HepG2 (cell line): ENCODE measurements around the gene UBXN2A. TPM values are rescaled to one million over a fixed set of nuclear protein-coding genes. Genes with fewer than 3 reads are reported as not detected.

Experiments
- ATAC-seq: fragments of 200-7000 bp; cut with Tn5 transposase; 3 replicates; pipeline ENCODE4 v1.9.1; 2020; ENCODE audit warnings: mild to moderate bottlenecking, moderate library complexity
- BruUV-seq: library from RNA; stranded (reverse); fragments of 400-500 nt; replicated peaks from 2 replicates; lab custom pipeline; 2021; lab: Mats Ljungman, UMichigan
- CTCF ChIA-PET: fragments of 300-600 bp; formaldehyde crosslinking; extraction: SDS; loops from one replicate; lab custom pipeline; 2021; ENCODE audit warnings: low total read pairs, inconsistent platforms, low intra/inter-chr PET ratio; lab: Yijun Ruan, JAX
- POLR2A ChIA-PET: fragments of 350-600 bp; sonication (Branson Sonifier 250); formaldehyde crosslinking; loops from one replicate; lab custom pipeline; 2020; ENCODE audit warnings: antibody characterized with exemption, inconsistent platforms; lab: Yijun Ruan, JAX
- DNase-seq: peaks from one replicate; pipeline ENCODE4 v3.0.0-alpha.2; 2015; ENCODE audit warnings: low spot score
- FAIRE-seq: peaks from 3 replicates; lab custom pipeline; 2011; peaks lifted over from hg19 to GRCh38; lab: Jason Lieb, UNC
- H2AFZ ChIP-seq: one replicate; pipeline ENCODE4 v1.6.1; 2011; ENCODE audit warnings: low read length, inconsistent platforms
- H3K27ac ChIP-seq: fragments of 300-600 bp; 3 replicates; pipeline ENCODE4 v1.8.0; 2011; ENCODE audit warnings: mixed run types, mild to moderate bottlenecking, mixed read lengths, low read length, inconsistent platforms; ENCODE audit not compliant: insufficient read depth; ENCODE audit errors: extremely low read length
- H3K27me3 ChIP-seq, 2 experiments: fragments of 200-600 bp in 1 of 2; 2 replicates in 1 of 2; 3 replicates in 1 of 2; pipeline versions ENCODE4 v1.6.0 to v1.8.0; 2011; ENCODE audit warnings: low read length in 2 of 2, mild to moderate bottlenecking in 2 of 2, moderate library complexity in 2 of 2, inconsistent platforms in 1 of 2; ENCODE audit not compliant: insufficient read depth in 2 of 2, control insufficient read depth in 1 of 2
- H3K36me3 ChIP-seq, 2 experiments: fragments of 200-600 bp in 1 of 2; replicated peaks in 1 of 2; 2 replicates in 1 of 2; 3 replicates in 1 of 2; pipeline versions ENCODE4 v1.5.1 to v1.8.0; 2011; ENCODE audit warnings: low read length in 2 of 2, inconsistent platforms in 1 of 2; ENCODE audit not compliant: insufficient read depth in 2 of 2, control insufficient read depth in 1 of 2
- H3K4me1 ChIP-seq: 2 replicates; pipeline ENCODE4 v1.5.1; 2012; ENCODE audit warnings: low read length, inconsistent platforms; ENCODE audit not compliant: insufficient read depth
- H3K4me2 ChIP-seq: 2 replicates; pipeline ENCODE4 v1.6.0; 2011; ENCODE audit warnings: low read depth, low read length, inconsistent platforms
- H3K4me3 ChIP-seq, 3 experiments: fragments of 200-600 bp in 1 of 3; sonication (generic), shearing (Covaris generic) in 1 of 3; replicated peaks in 1 of 3; 2 replicates each; pipeline ENCODE4 v1.5.1; 2011 to 2016; ENCODE audit warnings: low read length in 3 of 3, inconsistent platforms in 2 of 3, low read depth in 2 of 3, mild to moderate bottlenecking in 2 of 3, control low read depth in 1 of 3, mixed read lengths in 1 of 3; ENCODE audit not compliant: insufficient read depth in 1 of 3
- H3K79me2 ChIP-seq: one replicate; pipeline ENCODE4 v1.6.1; 2011; ENCODE audit warnings: low read length, inconsistent platforms; ENCODE audit not compliant: insufficient read depth
- H3K9ac ChIP-seq: 2 replicates; pipeline ENCODE4 v1.6.0; 2011; ENCODE audit warnings: mild to moderate bottlenecking, low read depth, low read length, inconsistent platforms; ENCODE audit not compliant: insufficient read depth
- H3K9me3 ChIP-seq: 2 replicates; pipeline ENCODE4 v1.5.1; 2012; ENCODE audit warnings: mild to moderate bottlenecking, low read length
- H4K20me1 ChIP-seq: 2 replicates; pipeline ENCODE4 v1.6.0; 2011; ENCODE audit warnings: inconsistent platforms, mild to moderate bottlenecking, low read length, moderate library complexity; ENCODE audit not compliant: insufficient read depth
- AGO2 ChIP-seq: fragments of 200-400 bp; formaldehyde crosslinking; optimal IDR thresholded peaks from 2 replicates; pipeline ENCODE3; 2017; ENCODE audit warnings: mild to moderate bottlenecking, low read depth, low read length, moderate library complexity
- ATRX ChIP-seq: sonication (generic); formaldehyde crosslinking; IDR thresholded peaks from 2 replicates; pipeline ENCODE4 v1.4.0; 2020; ENCODE audit warnings: missing genetic modification reagents, borderline replicate concordance
- GABPB1 ChIP-seq: IDR thresholded peaks from 2 replicates; pipeline ENCODE4 v1.6.1; 2016; ENCODE audit warnings: mild to moderate bottlenecking, missing genetic modification reagents, moderate library complexity, missing compliant biosample characterization
- HNRNPLL ChIP-seq: fragments of 200-400 bp; formaldehyde crosslinking; IDR thresholded peaks from 2 replicates; pipeline ENCODE4 v1.6.1; 2017; ENCODE audit warnings: mild to moderate bottlenecking, low read depth, low read length; ENCODE audit not compliant: poor library complexity, severe bottlenecking
- MAFK ChIP-seq, 2 experiments: IDR thresholded peaks in 1 of 2; conservative IDR thresholded peaks in 1 of 2; 2 replicates each; pipeline ENCODE4 v1.6.1; 2011; ENCODE audit warnings: improper control_type of control experiment in 2 of 2, low read length in 2 of 2
- PHF8 ChIP-seq: sonication (generic); formaldehyde crosslinking; IDR thresholded peaks from 2 replicates; pipeline ENCODE4 v1.5.0; 2020; ENCODE audit warnings: missing genetic modification reagents
- TMF1 ChIP-seq: sonication (generic); formaldehyde crosslinking; IDR thresholded peaks from 2 replicates; pipeline ENCODE4 v1.8.1; 2022; ENCODE audit warnings: low read depth, missing genetic modification reagents
- ZFY ChIP-seq: sonication (generic); formaldehyde crosslinking; IDR thresholded peaks from 2 replicates; pipeline ENCODE4 v1.4.0; 2020; ENCODE audit warnings: missing genetic modification reagents
- ZNF121 ChIP-seq: sonication (generic); formaldehyde crosslinking; IDR thresholded peaks from 2 replicates; pipeline ENCODE4 v1.5.0; 2020; ENCODE audit warnings: mild to moderate bottlenecking, missing genetic modification reagents
- ZNF546 ChIP-seq: sonication (generic); formaldehyde crosslinking; conservative IDR thresholded peaks from 2 replicates; pipeline ENCODE4 v1.8.1; 2023; ENCODE audit warnings: mild to moderate bottlenecking, missing genetic modification reagents
- ZNF777 ChIP-seq: sonication (generic); formaldehyde crosslinking; IDR thresholded peaks from 2 replicates; pipeline ENCODE4 v1.4.0; 2020; ENCODE audit warnings: missing genetic modification reagents
- ZNF781 ChIP-seq: sonication (generic); formaldehyde crosslinking; IDR thresholded peaks from 2 replicates; pipeline ENCODE4 v1.5.1; 2020; ENCODE audit warnings: borderline replicate concordance, mild to moderate bottlenecking, missing genetic modification reagents; ENCODE audit errors: not compliant biosample characterization
- WGBS: methylation state at CpG from one replicate; pipeline ENCODE4 v1.1.6; 2017; ENCODE audit warnings: low lambda C conversion rate; 5-methylcytosine and 5-hydroxymethylcytosine counted together
- in situ Hi-C: cut with HindIII; loops from 2 replicates; pipeline ENCODE4 v1.10.0; 2017; ENCODE audit warnings: low pct_unique_long_range_greater_than_20kb; ENCODE audit not compliant: extremely low pct_ligation_motif_present
- intact Hi-C: fragments of 100-400 bp; cut with micrococcal nuclease; formaldehyde crosslinking; loops from one replicate; pipeline ENCODE4 v1.10.0; 2022; ENCODE audit not compliant: unreplicated experiment
- polyA plus RNA-seq, 8 experiments: library from polyadenylated mRNA; depleted of rRNA in 3 of 8; stranded (reverse) in 7 of 8; unstranded in 1 of 8; fragments of >200 nt; fragmentation: Illumina TruSeq in 4 of 8; extraction: Trizol in 4 of 8; gene quantifications; 2 replicates each; pipeline versions ENCODE4 v1.2.1 to v1.2.3, GENCODE V29; 2011 to 2016; ENCODE audit warnings: low read depth in 4 of 8, missing spikeins in 1 of 8, mixed read lengths in 1 of 8; ENCODE audit not compliant: insufficient read depth in 1 of 8
- total RNA-seq, 5 experiments: library from RNA; depleted of rRNA; stranded (reverse); fragments of >200 nt; fragmentation: Illumina TruSeq; extraction: Trizol; gene quantifications; 2 replicates each; pipeline ENCODE4 v1.2.3, GENCODE V29; 2016; ENCODE audit warnings: low read depth in 1 of 5
- TF ChIP-seq, protein P1 (sequence below): sonication (generic); formaldehyde crosslinking; IDR thresholded peaks from 2 replicates; pipeline ENCODE4 v1.5.1; 2020; ENCODE audit warnings: mild to moderate bottlenecking, missing genetic modification reagents, moderate library complexity
- TF ChIP-seq, protein P2 (sequence below): sonication (generic); formaldehyde crosslinking; IDR thresholded peaks from 2 replicates; pipeline ENCODE4 v1.4.0; 2020; ENCODE audit warnings: mild to moderate bottlenecking, missing genetic modification reagents
- TF ChIP-seq, protein P3 (sequence below): sonication (generic); formaldehyde crosslinking; IDR thresholded peaks from 2 replicates; pipeline ENCODE4 v1.8.0; 2022; ENCODE audit warnings: mild to moderate bottlenecking, missing genetic modification reagents, moderate library complexity

Gene UBXN2A
- total and polyA plus RNA-seq, 2 of the 13 experiments (the other 11 are each of a cell fraction or from before 2014, with no cell fraction given) = 8.3 to 20.9 TPM

DNA sequence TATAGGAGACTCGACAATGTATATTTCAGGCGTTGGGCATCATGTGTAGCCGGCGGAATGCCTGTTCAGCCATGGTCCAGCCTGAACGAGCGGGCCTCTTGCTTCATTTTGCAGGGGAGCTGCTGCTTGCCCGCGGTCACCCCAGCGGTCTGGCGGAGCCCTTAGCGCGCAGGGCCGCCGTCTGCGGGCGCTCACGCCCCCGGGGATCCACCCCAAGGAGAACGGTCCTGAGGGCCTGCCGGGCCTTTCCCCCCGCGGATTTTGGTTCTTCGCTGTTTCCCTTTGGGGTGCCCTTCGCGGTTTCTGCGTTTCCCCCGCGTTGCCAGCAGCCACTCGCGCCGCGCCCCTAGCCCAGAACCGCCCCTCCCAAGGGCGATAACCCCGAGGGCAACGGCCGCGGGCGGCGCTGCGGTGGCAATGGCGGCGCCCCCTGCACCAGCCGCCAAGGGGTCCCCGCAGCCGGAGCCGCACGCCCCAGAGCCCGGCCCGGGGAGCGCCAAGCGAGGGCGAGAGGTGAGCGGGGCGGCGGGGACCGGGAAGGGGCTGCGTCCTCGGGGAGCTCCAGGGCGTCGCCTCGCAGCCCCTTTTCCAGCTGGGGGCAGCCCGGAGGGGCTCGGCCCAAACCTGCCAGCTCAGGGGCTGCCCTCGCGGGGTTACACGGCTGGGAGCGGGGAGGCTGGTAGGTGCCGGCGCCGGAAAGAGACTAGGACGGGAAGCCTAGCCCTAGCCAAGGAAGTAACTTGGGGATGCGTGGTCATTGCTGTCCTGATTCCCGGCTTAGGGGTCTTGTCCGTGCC lies 69.6 kb downstream of the UBXN2A start, which contains the start of gene MFSD2B:
Gene MFSD2B (plus strand): TSS at position 406 of the 797 bp plus-strand sequence. CDS start 12 bp downstream, at position 418.
- Histone ChIP-seq H3K4me2 (peak within 1 kb of the TSS; percentile 73), H2AFZ (no peak within 1 kb of the TSS), H3K36me3 (no peaks in the 10 kb centered on the region), H3K27ac (no peak within 1 kb of the TSS), H4K20me1 (no peaks in the 10 kb centered on the region), H3K27me3 (no peaks in the 10 kb centered on the region), H3K9me3 (no peaks in the 10 kb centered on the region), H3K9ac (peak within 1 kb of the TSS; percentile 3; the same call in 1 of the 2 replicates), H3K79me2 (no peaks in the 10 kb centered on the region), H3K4me1 (peaks cover 36% of the 10 kb centered on the region), H3K4me3 (peak within 1 kb of the TSS in 2 of 3 experiments; percentile 14 to 51; a peak in 2 of 6 replicates)
- no peak for DNase-seq
- ChIA-PET POLR2A (interaction anchor here (2.3 kb wide), 1 partner anchor 38 kb away, joined by 7 read pairs; the partner anchor contains the start of gene WDCP), CTCF (interaction anchor here (0.7 kb wide), 1 partner anchor 168 kb away, joined by 3 read pairs; no protein-coding TSS in a partner anchor)
- intact Hi-C loops (no loop called here), in situ Hi-C loops (no loop called here)
- ATAC-seq = peak; percentile 54
- FAIRE-seq = no peak
- WGBS = 75% methylated on average over 72 of the region's 75 CpGs
- BruUV-seq = no TSS peak
- peak; percentile 20; the same call in 1 of the 2 replicates for TF ChIP-seq ZFY (CRISPR knock-in tag)
- TF ChIP-seq, protein P1, sequence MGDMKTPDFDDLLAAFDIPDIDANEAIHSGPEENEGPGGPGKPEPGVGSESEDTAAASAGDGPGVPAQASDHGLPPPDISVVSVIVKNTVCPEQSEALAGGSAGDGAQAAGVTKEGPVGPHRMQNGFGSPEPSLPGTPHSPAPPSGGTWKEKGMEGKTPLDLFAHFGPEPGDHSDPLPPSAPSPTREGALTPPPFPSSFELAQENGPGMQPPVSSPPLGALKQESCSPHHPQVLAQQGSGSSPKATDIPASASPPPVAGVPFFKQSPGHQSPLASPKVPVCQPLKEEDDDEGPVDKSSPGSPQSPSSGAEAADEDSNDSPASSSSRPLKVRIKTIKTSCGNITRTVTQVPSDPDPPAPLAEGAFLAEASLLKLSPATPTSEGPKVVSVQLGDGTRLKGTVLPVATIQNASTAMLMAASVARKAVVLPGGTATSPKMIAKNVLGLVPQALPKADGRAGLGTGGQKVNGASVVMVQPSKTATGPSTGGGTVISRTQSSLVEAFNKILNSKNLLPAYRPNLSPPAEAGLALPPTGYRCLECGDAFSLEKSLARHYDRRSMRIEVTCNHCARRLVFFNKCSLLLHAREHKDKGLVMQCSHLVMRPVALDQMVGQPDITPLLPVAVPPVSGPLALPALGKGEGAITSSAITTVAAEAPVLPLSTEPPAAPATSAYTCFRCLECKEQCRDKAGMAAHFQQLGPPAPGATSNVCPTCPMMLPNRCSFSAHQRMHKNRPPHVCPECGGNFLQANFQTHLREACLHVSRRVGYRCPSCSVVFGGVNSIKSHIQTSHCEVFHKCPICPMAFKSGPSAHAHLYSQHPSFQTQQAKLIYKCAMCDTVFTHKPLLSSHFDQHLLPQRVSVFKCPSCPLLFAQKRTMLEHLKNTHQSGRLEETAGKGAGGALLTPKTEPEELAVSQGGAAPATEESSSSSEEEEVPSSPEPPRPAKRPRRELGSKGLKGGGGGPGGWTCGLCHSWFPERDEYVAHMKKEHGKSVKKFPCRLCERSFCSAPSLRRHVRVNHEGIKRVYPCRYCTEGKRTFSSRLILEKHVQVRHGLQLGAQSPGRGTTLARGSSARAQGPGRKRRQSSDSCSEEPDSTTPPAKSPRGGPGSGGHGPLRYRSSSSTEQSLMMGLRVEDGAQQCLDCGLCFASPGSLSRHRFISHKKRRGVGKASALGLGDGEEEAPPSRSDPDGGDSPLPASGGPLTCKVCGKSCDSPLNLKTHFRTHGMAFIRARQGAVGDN (CRISPR knock-in tag) = peak; percentile 69; the same call in 1 of the 2 replicates
- TF ChIP-seq ZNF777 = peak; percentile 29; the same call in 1 of the 2 replicates
- TF ChIP-seq GABPB1 (CRISPR knock-in tag) = peak; percentile 17; the same call in 1 of the 2 replicates
- TF ChIP-seq ZNF546 = no peak
- no peak for TF ChIP-seq ZNF781 (CRISPR knock-in tag)
- TF ChIP-seq TMF1 = 0 out of 2 replicates have a peak, but pooled peaks have one; percentile 39
- peak; percentile 61 for TF ChIP-seq HNRNPLL
- TF ChIP-seq MAFK (conservative IDR thresholded peaks at IDR 0.05 in 1 of 2, IDR thresholded peaks at IDR 0.05 in 1 of 2; ENCODE audit: low read length in 2 of 2) = no peak
- TF ChIP-seq, protein P2, sequence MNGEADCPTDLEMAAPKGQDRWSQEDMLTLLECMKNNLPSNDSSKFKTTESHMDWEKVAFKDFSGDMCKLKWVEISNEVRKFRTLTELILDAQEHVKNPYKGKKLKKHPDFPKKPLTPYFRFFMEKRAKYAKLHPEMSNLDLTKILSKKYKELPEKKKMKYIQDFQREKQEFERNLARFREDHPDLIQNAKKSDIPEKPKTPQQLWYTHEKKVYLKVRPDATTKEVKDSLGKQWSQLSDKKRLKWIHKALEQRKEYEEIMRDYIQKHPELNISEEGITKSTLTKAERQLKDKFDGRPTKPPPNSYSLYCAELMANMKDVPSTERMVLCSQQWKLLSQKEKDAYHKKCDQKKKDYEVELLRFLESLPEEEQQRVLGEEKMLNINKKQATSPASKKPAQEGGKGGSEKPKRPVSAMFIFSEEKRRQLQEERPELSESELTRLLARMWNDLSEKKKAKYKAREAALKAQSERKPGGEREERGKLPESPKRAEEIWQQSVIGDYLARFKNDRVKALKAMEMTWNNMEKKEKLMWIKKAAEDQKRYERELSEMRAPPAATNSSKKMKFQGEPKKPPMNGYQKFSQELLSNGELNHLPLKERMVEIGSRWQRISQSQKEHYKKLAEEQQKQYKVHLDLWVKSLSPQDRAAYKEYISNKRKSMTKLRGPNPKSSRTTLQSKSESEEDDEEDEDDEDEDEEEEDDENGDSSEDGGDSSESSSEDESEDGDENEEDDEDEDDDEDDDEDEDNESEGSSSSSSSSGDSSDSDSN (CRISPR knock-in tag) = no peak
- no peak for TF ChIP-seq ZNF121
- TF ChIP-seq AGO2 = peak; percentile 24
- 0 out of 2 replicates have a peak, but pooled peaks have one; percentile 27 for TF ChIP-seq PHF8
- TF ChIP-seq, protein P3, sequence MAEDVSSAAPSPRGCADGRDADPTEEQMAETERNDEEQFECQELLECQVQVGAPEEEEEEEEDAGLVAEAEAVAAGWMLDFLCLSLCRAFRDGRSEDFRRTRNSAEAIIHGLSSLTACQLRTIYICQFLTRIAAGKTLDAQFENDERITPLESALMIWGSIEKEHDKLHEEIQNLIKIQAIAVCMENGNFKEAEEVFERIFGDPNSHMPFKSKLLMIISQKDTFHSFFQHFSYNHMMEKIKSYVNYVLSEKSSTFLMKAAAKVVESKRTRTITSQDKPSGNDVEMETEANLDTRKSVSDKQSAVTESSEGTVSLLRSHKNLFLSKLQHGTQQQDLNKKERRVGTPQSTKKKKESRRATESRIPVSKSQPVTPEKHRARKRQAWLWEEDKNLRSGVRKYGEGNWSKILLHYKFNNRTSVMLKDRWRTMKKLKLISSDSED = no peak
- no peak for TF ChIP-seq ATRX (CRISPR knock-in tag)
